Measurements from ENCODE around the gene ATRX. TPM values are rescaled to one million over a fixed set of nuclear protein-coding genes. Genes with fewer than 3 reads are reported as not detected.
"Not testable (repeated sequence)": the region's sequence is repeated elsewhere in the genome, so short reads cannot be mapped to it uniquely, and the experiment has no call there.

ATRX gene
- total RNA-seq, 1 experiment from 2014 or later: 85.8 TPM

GRCh38 chrX:77556276-77556675, 229.7 kb downstream of the ATRX start:
- ChIA-PET CTCF (no interaction called here), POLR2A (no interaction called here)
- in situ Hi-C loops (cut with HindIII; ENCODE audit: low pct_unique_long_range_greater_than_20kb, low sequenced_read_pairs): no loop called here
- ATAC-seq: no peak
- H3K4me3 ChIP-seq (ENCODE audit: low read depth in 2 of 2, low read length in 2 of 2): no peak overlapping the region
- no peaks in the 10 kb centered on the region for H3K27me3 ChIP-seq (ENCODE audit: control insufficient read depth, insufficient read depth, low read length)
- H3K4me1 ChIP-seq (ENCODE audit: control insufficient read depth, insufficient read depth, low read length): no peaks in the 10 kb centered on the region
- H3K36me3 ChIP-seq (ENCODE audit: control insufficient read depth, insufficient read depth, low read length): peaks cover 5% of the 10 kb centered on the region; the same call in 1 of the 2 replicates
- TF ChIP-seq REST (IDR thresholded peaks at IDR 0.05; ENCODE audit: insufficient read depth in 1 of 2, low read depth in 2 of 2, low read length in 1 of 2) (no peak), SIN3A (IDR thresholded peaks at IDR 0.05; ENCODE audit: borderline replicate concordance, insufficient read depth, low read depth, low read length) (no peak), POLR2AphosphoS5 (IDR thresholded peaks at IDR 0.05; ENCODE audit: low read depth, low read length) (no peak), CTCF (IDR thresholded peaks at IDR 0.05) (no peak), TCF7L2 (IDR thresholded peaks at IDR 0.05; ENCODE audit: low read depth, low read length) (no peak)
- intact Hi-C loops (cut with micrococcal nuclease; ENCODE audit: unreplicated experiment): no loop called here
- no peaks in the 10 kb centered on the region for H3K9me3 ChIP-seq (ENCODE audit: control insufficient read depth, insufficient read depth, low read depth, low read length)
- no peak for DNase-seq (ENCODE audit: low read depth, low spot score)
- no TSS peak for BruUV-seq (replicated peaks)
- H3K27ac ChIP-seq (ENCODE audit: low read length): no peak overlapping the region

GRCh38 chrX:77548751-77549150, 237.3 kb downstream of the ATRX start:
- H3K9me3 ChIP-seq (ENCODE audit: control insufficient read depth, insufficient read depth, low read depth, low read length): no peaks in the 10 kb centered on the region
- CTCF ChIA-PET: no interaction called here
- H3K4me1 ChIP-seq (ENCODE audit: control insufficient read depth, insufficient read depth, low read length): no peaks in the 10 kb centered on the region
- TF ChIP-seq SIN3A (IDR thresholded peaks at IDR 0.05; ENCODE audit: borderline replicate concordance, insufficient read depth, low read depth, low read length): no peak
- no peaks in the 10 kb centered on the region for H3K36me3 ChIP-seq (ENCODE audit: control insufficient read depth, insufficient read depth, low read length)
- POLR2A ChIA-PET: no interaction called here
- H3K27ac ChIP-seq (ENCODE audit: low read length): no peak overlapping the region
- in situ Hi-C loops (cut with HindIII; ENCODE audit: low pct_unique_long_range_greater_than_20kb, low sequenced_read_pairs): no loop called here
- ATAC-seq: no peak
- no TSS peak for BruUV-seq (replicated peaks)
- H3K4me3 ChIP-seq (ENCODE audit: low read depth in 2 of 2, low read length in 2 of 2): no peak overlapping the region
- DNase-seq (ENCODE audit: low read depth, low spot score): no peak
- intact Hi-C loops (cut with micrococcal nuclease; ENCODE audit: unreplicated experiment): no loop called here
- H3K27me3 ChIP-seq (ENCODE audit: control insufficient read depth, insufficient read depth, low read length): no peaks in the 10 kb centered on the region

- H3K4me1 ChIP-seq (ENCODE audit: control insufficient read depth, insufficient read depth, low read length); POLR2A ChIA-PET; H3K36me3 ChIP-seq (ENCODE audit: control insufficient read depth, insufficient read depth, low read length); H3K9me3 ChIP-seq (ENCODE audit: control insufficient read depth, insufficient read depth, low read depth, low read length); H3K4me3 ChIP-seq (ENCODE audit: low read depth in 2 of 2, low read length in 2 of 2); ATAC-seq; in situ Hi-C loops (cut with HindIII; ENCODE audit: low pct_unique_long_range_greater_than_20kb, low sequenced_read_pairs); CTCF ChIA-PET; BruUV-seq (replicated peaks); H3K27ac ChIP-seq (ENCODE audit: low read length); intact Hi-C loops (cut with micrococcal nuclease; ENCODE audit: unreplicated experiment); DNase-seq (ENCODE audit: low read depth, low spot score); H3K27me3 ChIP-seq (ENCODE audit: control insufficient read depth, insufficient read depth, low read length): not testable (repeated sequence)
These were observed 246.2 kb downstream of the ATRX start for GRCh38 chrX:77539778-77540177.

- H3K36me3 ChIP-seq (ENCODE audit: control insufficient read depth, insufficient read depth, low read length); H3K4me3 ChIP-seq (ENCODE audit: low read depth in 2 of 2, low read length in 2 of 2); POLR2A ChIA-PET; H3K9me3 ChIP-seq (ENCODE audit: control insufficient read depth, insufficient read depth, low read depth, low read length); in situ Hi-C loops (cut with HindIII; ENCODE audit: low pct_unique_long_range_greater_than_20kb, low sequenced_read_pairs); ATAC-seq; H3K4me1 ChIP-seq (ENCODE audit: control insufficient read depth, insufficient read depth, low read length); intact Hi-C loops (cut with micrococcal nuclease; ENCODE audit: unreplicated experiment); BruUV-seq (replicated peaks); CTCF ChIA-PET; DNase-seq (ENCODE audit: low read depth, low spot score); H3K27me3 ChIP-seq (ENCODE audit: control insufficient read depth, insufficient read depth, low read length); H3K27ac ChIP-seq (ENCODE audit: low read length): not testable (repeated sequence)
These were observed 254.8 kb downstream of the ATRX start for GRCh38 chrX:77531261-77531660.

Data from Panc1 (cell line).